Stimulated activated CD8-positive, alpha-beta memory T cell treated with anti-CD3 and anti-CD28 coated beads, Interleukin-7, amount 100 ng/mL, for 48 hours (primary cell): ENCODE results near the gene DNAH2.

Source experiments
- DNase-seq, 2 donors: peaks; one replicate each; pipeline ENCODE4 v3.0.0-alpha.2; 2020; ENCODE audit warnings: low read depth in 1 of 2; ENCODE audit errors: extremely low read depth in 1 of 2

Gene DNAH2, protein sequence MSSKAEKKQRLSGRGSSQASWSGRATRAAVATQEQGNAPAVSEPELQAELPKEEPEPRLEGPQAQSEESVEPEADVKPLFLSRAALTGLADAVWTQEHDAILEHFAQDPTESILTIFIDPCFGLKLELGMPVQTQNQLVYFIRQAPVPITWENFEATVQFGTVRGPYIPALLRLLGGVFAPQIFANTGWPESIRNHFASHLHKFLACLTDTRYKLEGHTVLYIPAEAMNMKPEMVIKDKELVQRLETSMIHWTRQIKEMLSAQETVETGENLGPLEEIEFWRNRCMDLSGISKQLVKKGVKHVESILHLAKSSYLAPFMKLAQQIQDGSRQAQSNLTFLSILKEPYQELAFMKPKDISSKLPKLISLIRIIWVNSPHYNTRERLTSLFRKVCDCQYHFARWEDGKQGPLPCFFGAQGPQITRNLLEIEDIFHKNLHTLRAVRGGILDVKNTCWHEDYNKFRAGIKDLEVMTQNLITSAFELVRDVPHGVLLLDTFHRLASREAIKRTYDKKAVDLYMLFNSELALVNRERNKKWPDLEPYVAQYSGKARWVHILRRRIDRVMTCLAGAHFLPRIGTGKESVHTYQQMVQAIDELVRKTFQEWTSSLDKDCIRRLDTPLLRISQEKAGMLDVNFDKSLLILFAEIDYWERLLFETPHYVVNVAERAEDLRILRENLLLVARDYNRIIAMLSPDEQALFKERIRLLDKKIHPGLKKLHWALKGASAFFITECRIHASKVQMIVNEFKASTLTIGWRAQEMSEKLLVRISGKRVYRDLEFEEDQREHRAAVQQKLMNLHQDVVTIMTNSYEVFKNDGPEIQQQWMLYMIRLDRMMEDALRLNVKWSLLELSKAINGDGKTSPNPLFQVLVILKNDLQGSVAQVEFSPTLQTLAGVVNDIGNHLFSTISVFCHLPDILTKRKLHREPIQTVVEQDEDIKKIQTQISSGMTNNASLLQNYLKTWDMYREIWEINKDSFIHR (N-terminal part only)

DNA sequence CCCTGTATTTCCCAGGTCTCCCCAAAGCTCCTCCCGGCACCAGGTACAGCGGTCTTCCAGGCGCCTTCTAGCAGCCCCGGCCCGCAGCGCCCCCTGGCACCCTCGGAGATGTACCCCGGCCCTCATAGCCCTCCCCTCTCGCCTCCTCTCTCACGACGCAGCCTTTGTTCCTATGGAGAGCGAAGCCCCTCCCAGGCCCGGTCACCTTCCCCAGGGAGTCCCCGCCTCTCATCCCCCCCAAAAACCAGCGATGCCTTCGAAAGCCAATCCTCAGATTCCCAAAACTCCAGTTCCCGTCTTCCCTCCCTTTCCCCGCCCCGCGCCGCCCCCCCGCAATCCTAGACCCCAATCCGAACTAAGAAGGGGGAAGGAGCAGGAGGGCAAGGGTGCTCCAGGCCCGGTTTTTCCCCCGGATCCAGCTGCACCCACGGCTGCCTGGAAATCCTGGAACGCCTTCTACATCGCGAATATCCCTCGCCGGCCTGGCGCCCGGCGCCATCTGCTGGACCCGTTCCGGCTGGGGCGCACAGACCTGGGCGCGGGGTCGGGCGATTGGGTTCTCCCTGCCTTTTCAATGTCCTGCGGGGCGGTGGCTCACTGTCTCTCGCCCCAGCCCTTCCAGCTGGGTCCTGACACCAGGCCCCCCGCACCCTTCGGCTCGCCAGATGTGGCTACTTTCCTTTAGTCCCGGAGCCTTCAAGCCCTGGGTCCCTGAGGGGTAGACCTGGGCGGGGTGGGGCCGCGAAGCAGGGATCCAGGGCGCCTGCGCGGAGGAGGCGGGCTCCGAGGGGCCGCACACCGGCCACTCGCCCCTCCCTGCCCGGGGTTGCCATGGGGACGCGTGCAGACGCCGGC is at the start of gene DNAH2:
TSS of gene DNAH2 (plus strand) at position 844 of the 855 bp plus-strand sequence. CDS start 1,991 bp downstream, outside the sequence.
- peak; percentile 38 to 47 for DNase-seq

- DNase-seq = no peak
Measured at GRCh38 chr17:7668482-7668881, 49.1 kb upstream of the DNAH2 start.

GRCh38 chr17:7673239-7673638 is 44.3 kb upstream of the DNAH2 start:
- DNase-seq = peak in 1 of 2 donors; percentile 34

DNA sequence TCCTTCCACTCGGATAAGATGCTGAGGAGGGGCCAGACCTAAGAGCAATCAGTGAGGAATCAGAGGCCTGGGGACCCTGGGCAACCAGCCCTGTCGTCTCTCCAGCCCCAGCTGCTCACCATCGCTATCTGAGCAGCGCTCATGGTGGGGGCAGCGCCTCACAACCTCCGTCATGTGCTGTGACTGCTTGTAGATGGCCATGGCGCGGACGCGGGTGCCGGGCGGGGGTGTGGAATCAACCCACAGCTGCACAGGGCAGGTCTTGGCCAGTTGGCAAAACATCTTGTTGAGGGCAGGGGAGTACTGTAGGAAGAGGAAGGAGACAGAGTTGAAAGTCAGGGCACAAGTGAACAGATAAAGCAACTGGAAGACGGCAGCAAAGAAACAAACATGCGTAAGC is 42.6 kb upstream of the DNAH2 start:
- no peak for DNase-seq

DNA sequence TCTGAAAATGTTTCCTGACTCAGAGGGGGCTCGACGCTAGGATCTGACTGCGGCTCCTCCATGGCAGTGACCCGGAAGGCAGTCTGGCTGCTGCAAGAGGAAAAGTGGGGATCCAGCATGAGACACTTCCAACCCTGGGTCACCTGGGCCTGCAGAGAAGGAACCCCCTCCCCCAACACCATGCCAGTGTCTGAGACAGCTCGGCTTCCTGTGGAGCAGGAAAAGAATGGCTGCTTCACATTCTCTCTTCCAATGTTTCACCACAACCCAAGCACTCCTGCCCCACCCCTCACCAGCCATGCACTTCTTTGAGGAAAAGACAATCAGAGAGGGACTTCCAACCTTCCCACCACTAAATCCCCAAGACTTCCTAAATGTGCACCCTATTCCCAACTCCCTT is 41.0 kb upstream of the DNAH2 start:
- no peak for DNase-seq

GRCh38 chr17:7677388-7678067 is 40.0 kb upstream of the DNAH2 start:
- no peak for DNase-seq

GRCh38 chr17:7684851-7685532 is 32.6 kb upstream of the DNAH2 start:
- DNase-seq = no peak

- DNase-seq = peak; percentile 73 to 85
Measured at GRCh38 chr17:7685533-7686221, 31.9 kb upstream of the DNAH2 start.

GRCh38 chr17:7686222-7687071 is 31.1 kb upstream of the DNAH2 start:
- peak; percentile 50 to 72 for DNase-seq

DNA sequence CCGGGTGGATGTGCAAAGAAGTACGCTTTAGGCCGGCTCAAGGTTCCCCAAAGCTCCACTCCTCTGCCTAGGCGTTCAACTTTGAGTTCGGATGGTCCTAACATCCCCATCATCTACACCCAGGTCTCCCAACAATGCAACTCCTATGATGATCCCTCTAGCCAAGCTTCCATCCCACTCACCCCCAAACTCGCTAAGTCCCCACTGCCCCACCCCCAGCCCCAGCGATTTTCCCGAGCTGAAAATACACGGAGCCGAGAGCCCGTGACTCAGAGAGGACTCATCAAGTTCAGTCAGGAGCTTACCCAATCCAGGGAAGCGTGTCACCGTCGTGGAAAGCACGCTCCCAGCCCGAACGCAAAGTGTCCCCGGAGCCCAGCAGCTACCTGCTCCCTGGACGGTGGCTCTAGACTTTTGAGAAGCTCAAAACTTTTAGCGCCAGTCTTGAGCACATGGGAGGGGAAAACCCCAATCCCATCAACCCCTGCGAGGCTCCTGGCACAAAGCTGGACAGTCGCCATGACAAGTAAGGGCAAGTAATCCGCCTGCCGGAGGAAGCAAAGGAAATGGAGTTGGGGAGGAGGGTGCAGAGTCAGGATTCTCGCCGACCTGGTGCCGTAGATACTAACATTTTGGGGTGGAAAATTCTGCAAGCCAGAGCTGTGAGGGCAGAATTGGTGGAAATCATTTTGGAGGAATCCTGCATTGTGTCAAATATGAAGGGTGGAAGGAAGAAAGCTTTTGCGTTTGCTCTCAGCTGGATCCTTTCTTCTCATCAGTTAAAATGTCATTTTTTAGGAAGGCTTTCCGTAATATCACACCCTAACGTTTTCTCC is 30.3 kb upstream of the DNAH2 start, which contains the start of gene TP53:
TSS of gene TP53 (minus strand) at position 419 of the 836 bp plus-strand sequence. CDS start 10,896 bp downstream, outside the sequence.
- peak; percentile 73 to 84 for DNase-seq

DNA sequence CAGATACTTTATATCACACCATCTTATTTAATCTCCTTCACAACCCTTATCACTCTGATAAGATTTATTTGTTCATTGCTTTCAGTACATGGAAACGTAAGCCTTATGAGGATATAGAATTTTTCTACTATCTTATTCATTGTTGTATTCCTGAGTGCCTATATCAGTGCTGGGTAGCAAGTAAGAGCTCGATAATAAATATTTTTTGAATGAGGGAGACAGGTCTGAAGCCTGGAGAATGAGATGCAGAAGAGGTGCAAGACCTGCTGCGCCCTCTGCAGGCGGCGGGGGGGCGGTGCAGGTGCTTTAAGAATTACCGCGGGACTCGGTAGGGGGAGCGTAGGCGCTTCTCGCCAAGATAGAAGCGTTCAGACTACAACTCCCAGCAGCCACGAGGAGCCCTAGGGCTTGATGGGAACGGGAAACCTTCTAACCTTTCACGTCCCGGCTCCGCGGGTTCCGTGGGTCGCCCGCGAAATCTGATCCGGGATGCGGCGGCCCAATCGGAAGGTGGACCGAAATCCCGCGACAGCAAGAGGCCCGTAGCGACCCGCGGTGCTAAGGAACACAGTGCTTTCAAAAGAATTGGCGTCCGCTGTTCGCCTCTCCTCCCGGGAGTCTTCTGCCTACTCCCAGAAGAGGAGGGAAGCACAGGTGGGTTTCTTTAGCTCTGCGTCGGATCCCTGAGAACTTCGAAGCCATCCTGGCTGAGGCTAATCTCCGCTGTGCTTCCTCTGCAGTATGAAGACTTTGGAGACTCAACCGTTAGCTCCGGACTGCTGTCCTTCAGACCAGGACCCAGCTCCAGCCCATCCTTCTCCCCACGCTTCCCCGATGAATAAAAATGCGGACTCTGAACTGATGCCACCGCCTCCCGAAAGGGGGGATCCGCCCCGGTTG is 29.4 kb upstream of the DNAH2 start, which contains the start of gene WRAP53:
TSS of gene WRAP53 (plus strand) at position 570 of the 900 bp plus-strand sequence. CDS start at position 742, 172 bp downstream.
- peak; percentile 83 to 95 for DNase-seq

GRCh38 chr17:7688808-7689316 is 28.7 kb upstream of the DNAH2 start:
- no peak for DNase-seq

DNA sequence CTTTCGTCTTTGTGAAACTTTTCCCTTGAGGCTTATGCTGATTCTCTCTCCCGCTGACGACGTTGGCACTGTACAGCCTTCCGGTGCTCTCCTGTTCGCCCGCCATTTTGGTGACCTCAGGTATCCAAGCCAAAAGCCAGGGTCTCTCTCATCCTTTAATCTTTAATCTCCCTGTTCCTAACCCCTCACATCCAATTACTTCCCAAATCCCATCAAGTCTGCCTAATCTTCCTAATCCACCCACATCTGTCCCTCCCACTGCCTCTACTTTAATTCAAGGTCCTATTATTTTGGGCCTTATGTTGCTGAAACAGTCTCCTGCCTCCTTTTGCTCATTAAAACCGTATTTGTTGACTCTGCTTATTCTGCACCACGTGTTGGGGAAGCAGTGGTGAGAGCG is 22.0 kb upstream of the DNAH2 start:
- no peak for DNase-seq

- no peak for DNase-seq
Measured at GRCh38 chr17:7697828-7698588, 19.5 kb upstream of the DNAH2 start.

GRCh38 chr17:7700510-7700909 is 17.0 kb upstream of the DNAH2 start:
- no peak for DNase-seq
